HG02763 (cell line): ENCODE results near the gene FCMR.
A peak's percentile ranks its signal among the peaks of the same experiment; 100 is the strongest.

ENCODE experiments used
- ATAC-seq: cut with Tn5 transposase; IDR thresholded peaks from one replicate; pipeline ENCODE4 v1.9.1; 2021; ENCODE audit warnings: mild to moderate bottlenecking, moderate library complexity; ENCODE audit not compliant: unreplicated experiment

FCMR gene, protein sequence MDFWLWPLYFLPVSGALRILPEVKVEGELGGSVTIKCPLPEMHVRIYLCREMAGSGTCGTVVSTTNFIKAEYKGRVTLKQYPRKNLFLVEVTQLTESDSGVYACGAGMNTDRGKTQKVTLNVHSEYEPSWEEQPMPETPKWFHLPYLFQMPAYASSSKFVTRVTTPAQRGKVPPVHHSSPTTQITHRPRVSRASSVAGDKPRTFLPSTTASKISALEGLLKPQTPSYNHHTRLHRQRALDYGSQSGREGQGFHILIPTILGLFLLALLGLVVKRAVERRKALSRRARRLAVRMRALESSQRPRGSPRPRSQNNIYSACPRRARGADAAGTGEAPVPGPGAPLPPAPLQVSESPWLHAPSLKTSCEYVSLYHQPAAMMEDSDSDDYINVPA

DNA sequence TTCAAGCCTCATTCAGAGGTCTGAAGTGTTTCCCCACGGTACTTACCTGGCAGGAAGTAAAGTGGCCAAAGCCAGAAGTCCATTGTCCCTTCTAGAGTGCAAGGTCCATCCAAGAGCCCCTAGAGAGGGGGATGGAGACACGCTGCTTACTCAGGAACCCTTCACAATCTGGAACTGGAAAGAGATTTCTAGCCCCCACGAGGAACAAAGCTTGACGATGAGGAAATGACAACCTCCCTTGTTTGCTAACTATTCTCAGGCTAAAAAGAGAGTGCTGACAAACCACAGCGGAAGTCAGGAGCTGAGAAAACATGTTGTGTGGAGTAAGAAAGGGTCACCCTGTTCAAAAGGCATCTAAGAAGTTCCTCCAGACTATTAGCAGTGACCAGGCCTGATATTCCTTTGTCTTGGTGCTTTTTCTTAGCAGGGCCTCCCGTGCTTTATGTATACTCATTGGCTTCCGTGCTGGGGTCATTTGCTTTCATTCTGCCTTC, at the start of gene FCMR:
FCMR (minus strand) TSS at position 170 of the 494 bp plus-strand sequence; CDS start at position 83, 87 bp downstream.
- ATAC-seq: no peak

DNA sequence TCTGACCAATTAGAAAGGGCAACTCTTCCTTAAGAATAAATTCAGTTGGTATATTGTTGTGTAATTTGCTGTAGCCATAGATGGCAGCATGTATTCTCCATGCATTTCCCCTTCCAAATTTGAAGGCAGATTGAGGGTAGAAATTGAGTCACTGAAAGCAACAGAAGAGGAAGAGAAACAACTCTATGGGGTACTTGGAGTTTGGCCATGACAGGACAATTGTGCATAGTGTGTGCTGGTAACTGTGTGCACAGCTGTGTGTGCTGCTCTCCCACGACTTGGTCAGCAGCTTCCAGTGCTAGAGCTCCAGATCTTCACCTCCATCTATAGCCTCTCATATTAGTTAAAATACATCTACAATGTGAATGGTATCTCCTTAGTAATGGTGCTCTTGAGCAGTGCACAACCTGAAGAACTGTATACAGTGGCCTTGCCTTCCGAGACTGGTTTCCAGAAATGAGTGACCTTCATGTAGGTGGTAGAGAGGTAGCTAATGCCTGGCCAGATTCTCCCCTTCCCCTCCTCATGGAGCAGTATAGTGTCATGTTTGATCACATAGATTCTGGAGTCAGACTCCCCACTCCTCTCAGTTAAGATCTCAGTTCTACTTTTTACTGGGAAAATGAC, 49.4 kb upstream of the FCMR start:
- peak; percentile 33 for ATAC-seq

DNA sequence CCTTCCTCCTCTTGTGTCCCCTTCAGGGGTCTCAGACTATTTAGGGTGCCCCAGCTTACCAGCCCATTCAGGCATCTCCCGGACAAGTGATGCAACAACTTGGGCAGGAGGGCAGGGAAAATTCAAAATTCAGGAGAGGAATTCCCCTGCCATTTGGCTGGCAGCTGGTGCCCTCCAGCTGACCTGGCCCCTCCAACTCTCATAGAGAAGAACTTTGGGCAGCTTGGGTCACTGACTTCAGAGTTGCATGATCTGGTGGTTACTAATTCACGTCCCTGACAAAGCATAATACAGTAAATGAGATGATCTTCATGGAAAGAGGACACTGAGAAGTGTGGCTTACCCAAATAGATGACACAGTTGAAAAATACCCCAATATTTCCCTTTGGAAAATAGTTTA, 48.7 kb upstream of the FCMR start, which contains the start of gene FCAMR:
FCAMR (minus strand) TSS at position 15 of the 400 bp plus-strand sequence. CDS start 335 bp downstream, outside the sequence.
- no peak for ATAC-seq

DNA sequence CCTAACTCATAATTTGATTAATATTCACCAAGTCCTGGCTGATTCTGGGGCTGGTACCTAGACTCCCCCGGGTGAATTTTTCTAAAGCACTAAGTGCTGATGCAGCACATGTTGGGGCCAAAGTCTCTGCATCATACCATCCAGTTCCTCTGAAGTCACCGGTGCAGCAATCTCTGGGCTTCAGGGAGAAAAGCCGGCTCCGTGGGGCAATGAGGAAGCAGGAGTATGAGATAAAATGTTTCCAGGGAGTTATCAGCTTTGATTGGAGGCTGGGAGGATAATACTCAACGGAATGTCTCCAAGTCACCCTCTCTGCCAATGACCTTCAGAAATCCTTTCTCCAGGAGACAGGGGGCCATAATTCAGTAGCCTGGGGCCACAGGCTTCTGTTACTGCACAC, 47.3 kb upstream of the FCMR start:
- ATAC-seq: no peak

DNA sequence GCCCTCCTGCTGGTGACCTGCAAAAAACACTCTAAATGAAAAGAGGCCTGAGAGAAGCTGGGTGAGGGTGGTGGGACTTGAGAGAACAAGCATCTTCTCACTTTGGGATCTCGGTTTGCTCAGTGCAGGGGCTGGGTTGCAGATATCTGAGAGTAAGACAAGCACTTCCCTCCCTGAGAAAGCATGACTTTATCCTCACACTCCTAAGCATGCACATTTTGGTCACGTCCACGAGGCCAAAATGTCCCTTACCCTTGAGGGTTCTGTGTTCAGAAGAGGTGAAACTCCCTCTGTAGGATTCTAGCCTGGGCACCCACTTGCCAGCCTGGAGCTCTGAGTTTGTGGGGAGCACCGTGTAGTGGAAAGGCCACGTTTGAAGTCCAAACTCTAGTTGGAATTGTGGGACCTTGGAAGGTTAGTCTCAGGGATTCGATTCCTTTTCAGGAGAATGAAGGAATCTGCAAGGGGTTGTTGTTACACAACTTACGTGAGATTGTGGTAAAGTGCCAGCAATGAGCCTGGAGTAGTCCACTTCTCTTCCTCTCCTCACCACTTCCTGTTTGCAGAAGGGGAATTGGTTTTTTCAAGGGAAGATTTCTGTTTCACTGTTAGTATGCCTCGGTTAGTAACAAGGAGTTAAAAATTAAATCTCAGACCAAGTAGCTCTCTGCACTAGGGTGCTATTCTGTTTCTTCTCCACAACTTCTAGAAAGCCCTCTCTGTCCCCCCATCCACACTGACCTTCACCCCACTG, 45.5 kb upstream of the FCMR start:
- ATAC-seq: no peak

DNA sequence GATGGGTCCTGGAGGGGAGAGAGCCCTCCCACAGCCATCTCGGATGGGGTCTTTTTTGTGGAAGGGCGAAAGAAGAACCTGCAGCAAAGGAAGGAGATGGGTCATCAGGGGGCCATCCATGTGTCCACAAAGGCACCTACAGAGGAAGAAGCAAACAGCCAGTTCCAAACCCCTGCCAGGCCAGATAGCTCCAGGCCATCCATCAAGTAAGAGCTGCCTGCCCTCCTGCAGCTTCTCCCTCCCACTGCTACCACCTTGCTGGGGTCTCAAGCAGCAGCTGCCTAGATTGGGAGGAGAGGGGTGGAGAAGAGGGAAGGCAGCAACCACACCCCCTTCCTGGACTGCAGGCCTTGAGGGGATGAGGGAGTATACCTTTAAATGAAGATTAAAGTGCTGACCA, 44.0 kb upstream of the FCMR start:
- no peak for ATAC-seq

DNA sequence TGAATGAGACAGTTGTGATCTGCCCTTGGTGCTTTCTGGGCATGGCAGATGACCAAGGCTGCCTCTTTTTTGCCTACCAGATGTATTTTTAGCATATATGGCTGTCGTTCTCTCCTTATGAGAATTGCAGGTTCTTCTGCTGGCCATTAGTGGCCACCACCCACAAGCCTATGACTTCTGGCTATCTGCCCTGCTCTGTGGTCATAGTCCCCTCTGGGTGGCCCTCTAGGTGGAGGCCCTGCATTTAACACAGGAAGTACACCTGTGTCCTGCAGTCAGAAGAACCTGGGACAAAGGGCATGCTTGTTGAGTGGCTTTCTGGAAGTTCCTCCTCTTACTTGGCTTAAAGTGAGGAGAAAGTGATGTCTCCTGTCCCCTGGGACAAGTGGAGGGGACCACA, 42.0 kb upstream of the FCMR start:
- ATAC-seq: no peak

DNA sequence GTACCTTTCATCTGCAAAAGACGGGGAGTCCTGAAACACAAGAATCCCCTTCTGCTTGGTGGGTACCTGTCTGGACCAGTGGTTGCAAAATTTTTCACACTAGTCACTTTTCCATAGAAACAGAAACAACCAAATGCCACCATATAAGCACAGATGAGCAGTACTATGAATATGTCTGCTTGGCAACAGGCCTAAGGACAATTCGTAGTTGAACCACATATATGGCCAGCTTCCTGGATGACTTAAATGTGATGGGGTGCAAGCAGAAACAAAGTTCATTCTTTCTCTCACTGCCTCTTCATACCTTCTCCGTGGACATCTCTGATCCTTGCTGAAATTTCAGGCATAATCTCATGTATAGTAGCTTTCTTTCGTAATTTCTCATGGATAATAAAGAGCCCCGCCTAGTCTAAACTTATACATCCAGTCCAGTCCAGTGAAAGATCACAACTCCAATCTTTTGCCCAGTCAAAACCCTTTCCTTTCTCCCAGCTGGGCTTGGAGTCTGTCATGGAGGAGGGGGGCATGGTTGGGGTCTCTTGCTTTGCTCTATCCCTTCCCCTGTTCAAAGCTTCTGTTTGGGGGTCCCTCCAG, 41.5 kb upstream of the FCMR start:
- no peak for ATAC-seq

DNA sequence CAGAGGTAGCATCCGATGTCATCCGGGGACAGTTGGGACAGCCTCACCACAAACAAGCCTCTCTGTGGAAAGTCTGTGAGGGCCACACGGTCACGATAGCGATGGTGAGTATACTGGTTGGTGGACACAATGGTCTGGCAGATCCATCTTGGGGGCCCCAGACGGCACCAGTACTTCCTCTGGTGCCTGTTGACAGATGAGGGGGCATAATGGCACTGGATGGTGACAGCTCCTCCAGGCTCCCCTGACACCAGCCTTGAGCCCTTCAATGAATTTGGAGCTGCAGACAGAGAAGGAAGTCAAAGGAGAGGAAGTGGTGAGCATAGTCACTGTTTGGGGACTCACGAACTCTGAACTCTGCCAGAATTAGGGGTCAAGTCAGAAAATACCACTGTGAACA, 40.5 kb upstream of the FCMR start:
- ATAC-seq: no peak

DNA sequence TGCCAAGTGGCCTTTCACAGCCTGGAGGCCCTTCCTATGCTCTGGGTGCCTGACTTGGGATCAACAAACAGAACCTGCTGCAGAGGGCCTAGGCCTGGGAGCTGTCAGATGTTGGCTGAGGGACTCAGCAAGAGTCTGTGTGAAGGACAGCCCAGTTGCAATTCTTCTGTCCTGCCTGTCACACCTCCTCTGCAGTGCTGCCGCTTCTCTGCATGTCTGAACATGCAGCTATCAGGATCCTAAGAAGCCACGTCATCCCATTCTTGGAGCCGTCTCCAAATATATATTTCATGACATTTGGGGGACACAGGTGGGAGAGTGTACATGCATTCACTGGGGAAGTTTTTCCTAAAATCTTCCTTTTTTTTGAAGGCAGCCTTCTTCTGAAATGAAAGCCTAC, 39.9 kb upstream of the FCMR start:
- no peak for ATAC-seq

DNA sequence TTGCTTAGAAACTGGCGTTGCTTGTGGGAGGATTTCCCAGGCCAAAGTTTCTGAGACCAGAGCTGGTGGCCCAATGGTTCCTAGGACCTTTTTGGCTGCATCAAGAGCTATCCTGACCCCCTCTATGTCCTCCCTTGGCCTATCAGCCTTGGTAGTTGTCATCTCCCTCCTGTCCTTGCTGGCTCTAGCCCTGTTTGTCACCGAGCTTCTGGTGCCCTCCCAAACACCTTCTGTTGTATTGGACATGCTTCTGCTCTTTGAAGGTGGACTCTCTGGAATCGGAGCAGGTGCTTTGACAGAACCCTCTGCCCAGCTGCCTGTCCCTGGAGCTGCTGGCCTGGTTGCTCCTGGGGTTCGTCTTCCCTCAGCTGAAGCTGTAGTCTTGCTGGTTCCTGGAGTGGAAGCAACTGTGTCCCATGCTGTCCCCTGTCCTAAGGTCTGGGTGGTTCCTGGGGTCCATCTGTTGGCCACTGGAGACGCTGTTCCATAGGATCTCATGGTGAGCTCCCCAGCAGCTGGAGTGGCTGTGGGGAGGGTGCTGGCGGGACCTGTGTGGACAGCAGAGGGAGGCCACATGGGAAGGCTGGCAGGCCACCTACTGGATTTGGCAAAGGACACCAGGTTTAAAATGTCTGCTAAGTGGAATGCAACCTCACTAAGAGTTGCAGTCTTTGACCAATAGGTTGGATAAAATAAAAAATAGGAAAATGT, 39.1 kb upstream of the FCMR start:
- no peak for ATAC-seq

DNA sequence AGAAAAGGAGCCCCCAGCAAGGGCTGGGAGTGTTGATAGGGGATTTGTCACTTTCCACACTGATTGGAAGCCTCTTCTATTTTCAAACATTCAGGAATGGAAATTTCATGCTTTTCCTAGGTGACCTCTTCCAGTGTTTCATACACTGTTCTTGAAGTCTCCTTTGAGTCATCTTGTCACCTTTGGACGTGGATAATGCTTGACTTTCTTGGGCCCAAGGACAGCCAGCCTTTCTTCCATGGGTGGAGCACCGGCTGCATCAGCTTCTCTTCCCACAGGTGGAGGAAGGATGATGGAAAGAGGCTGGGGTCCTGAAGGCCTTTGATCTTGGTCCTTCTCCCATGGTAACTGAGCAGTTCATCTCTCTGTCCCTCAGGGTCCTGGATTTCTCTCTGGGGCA, 36.4 kb upstream of the FCMR start:
- no peak for ATAC-seq

DNA sequence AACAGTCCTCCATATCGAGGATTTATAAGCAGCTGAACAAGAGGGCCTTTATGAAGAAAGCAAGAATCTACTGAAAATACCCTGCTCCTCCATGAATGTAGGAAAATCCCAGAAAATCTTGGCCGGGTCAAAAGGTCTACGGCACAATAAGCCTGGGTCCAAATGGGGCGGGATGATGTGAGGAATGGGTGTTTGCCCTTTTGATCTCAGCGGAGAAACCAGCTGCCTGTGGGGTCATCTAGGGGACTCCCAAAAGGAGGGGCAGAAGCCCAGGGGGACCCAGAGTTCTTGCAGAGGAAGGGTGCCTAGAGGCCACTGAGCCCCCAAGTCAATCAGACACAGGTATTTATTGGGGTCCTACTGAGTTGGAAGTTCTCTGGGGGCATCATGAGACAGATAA, 35.9 kb upstream of the FCMR start:
- no peak for ATAC-seq

DNA sequence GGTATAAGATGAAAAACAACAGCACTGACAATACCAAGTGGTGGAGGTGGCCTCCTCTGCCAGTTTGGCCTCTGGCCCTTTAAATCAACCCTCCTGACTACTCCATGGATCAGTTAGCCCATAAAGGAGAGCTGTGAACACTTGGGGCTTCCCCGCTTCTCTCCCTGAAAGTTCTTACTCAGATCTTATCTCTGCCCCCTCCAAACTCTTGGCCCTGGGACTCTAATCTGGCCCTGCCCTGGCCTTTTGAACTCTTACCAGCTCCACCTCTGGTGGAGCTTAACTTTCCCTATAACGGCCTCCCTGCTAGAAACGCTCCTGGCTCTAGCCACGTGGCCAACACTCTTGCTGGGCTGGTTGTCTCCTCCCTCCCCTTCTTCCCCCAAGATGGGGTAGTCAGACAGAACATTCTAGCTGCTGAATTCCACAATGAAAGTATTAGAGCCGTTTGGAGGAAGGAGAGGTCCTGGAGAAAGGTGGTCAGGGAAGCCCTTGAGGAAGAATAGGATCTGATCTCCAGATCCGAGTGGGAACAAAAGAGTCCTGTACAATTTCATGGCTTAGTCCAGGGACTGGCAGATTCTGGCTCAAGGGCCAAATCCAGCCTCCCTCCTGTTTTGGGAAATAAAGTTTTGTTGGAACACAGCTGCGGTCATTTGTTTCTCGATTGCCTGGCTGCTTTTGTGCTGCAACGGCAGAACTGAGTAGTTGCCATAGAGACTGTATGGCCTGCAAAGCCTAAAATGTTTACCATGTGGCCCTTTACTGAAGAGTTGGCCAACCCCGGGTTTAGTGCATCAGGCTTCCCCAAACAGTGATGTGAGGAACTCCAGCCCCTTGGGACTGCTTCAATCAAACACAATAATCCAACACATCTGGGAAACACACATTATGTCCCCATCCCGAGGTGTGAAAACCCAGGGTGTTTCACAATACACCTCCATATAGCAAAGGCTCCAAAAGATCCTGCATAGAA, 34.0 kb upstream of the FCMR start:
- ATAC-seq: no peak

DNA sequence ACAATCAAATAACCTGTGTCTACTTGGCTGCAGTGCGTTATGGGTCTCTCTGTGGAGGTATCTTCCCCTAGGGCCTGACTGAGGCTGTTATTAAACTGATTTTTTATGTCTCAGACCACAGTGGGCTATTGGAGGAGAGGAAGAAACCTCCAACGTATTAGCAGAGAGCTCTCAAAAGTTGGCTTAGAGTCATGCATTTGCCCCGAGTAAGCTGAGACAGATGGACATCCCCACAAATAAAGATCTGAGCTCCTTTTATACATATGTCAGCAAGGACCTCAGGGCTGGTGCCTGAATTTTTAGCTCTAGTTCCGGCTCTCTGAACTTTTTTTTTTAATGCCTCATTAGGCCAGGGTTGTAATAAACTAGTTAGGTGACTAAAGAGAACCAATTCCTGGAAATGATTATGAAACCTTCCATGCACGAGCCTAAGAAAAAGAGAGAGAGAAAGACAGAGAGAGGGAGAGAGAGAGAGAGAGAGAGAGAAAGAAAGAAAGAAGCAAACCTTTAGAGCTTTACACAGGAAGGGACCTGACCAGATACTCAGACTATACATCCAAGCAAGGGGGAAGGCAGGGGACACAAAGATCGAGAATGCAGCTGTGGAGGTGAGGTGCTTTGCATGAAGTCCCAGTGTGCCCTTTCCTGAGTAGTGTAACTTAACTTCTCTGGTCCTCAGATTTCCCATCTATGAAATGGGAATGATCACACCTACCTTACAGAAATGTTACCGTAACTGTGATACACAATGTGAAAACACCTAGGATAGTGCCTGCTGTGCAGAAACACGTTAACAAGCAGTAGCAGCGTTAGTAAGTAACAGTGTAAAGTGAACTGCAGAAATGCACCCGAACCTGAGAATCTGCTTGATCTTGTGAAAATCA, 33.0 kb upstream of the FCMR start:
- no peak for ATAC-seq

DNA sequence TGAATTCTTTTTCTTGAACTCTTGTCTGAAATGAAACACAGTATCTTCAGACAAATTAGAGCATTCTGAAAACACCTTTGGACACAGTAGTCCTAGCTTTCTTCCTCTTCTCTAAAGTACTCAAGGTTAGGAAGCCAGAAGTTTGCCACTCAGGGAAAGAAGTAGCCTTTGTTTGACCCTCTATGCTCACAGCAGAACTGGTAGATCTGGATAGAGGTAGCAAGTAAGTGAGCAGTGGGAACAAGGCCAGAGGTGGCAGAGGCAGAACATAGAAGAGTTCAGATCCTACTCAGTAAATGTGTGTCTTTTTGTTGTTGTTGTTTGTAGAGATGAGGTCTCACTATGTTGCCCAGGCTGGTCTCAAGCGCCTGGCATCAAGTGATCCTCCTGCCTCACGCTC, 31.9 kb upstream of the FCMR start:
- ATAC-seq: no peak

DNA sequence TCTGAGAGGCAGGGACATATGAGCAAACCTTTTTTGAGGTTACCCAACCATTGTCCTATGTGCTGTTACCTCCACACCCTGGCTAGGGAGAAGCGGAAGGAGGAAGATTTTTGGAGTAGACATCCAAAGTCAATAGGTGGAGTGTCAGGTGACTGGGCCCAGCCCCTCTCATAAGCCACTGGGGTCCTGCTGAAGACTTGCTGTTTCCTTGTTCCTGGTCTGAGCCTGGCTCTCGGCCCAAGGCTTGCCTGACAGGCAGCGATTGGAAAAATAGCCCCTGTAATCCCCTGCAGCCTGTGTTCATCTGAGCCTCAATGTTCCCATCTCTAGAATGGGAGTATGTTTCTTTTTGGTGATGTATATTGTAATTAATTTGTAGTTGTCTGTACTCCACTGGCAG, 31.4 kb upstream of the FCMR start:
- ATAC-seq: no peak

DNA sequence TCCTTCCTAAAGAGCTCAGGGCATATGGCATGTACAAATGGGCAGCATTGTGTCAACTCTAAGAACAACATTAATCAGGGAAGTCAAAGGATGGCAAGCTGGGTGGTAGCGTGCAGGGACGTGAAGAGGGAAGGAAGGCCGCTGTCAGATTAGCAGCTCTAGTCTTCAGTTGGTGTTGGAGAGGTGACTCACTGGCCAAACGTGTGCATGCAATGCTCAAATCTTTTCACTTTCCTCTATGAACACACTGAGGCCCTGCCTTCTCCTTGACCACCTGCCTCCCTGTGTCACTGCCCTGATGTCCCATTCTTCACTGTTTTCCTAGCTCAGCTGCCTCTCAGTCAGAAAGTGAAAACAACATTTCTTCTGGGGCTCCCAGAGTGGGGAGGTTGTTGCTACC, 30.4 kb upstream of the FCMR start:
- ATAC-seq: no peak
